GM12878 (cell line): ENCODE results near the gene STX10. TPM values are rescaled to one million over a fixed set of nuclear protein-coding genes. Genes with fewer than 3 reads are reported as not detected.

Source experiments
- ATAC-seq: fragments of 200-7000 bp; cut with Tn5 transposase; 3 replicates; pipeline ENCODE4 v1.9.1; 2020; ENCODE audit warnings: mild to moderate bottlenecking, moderate library complexity
- BruUV-seq: library from RNA; stranded (reverse); fragments of 400-500 nt; replicated peaks from 2 replicates; lab custom pipeline; 2021; lab: Mats Ljungman, UMichigan
- CTCF ChIA-PET: fragments of 300-600 bp; sonication (Branson Sonifier 250); formaldehyde crosslinking; extraction: SDS; loops from one replicate; lab custom pipeline; 2021; ENCODE audit warnings: inconsistent platforms; lab: Yijun Ruan, JAX
- POLR2A ChIA-PET: fragments of 350-600 bp; formaldehyde crosslinking; extraction: SDS; loops from one replicate; lab custom pipeline; 2021; ENCODE audit warnings: inconsistent platforms; lab: Charles Lee
- RAD21 ChIA-PET: fragments of 300-600 bp; sonication (Branson Sonifier 250); formaldehyde crosslinking; loops from one replicate; lab custom pipeline; 2023; ENCODE audit warnings: antibody characterized with exemption; ENCODE audit not compliant: unreplicated experiment; lab: Charles Lee
- SMC1A ChIA-PET: fragments of 300-600 bp; sonication (Branson Sonifier 250); formaldehyde crosslinking; loops from one replicate; lab custom pipeline; 2023; ENCODE audit not compliant: unreplicated experiment, uncharacterized antibody; lab: Charles Lee
- DNase-seq: peaks from one replicate; pipeline ENCODE4 v3.0.0-alpha.2; 2011; ENCODE audit warnings: low read depth, low spot score
- FAIRE-seq: peaks from 3 replicates; lab custom pipeline; 2011; peaks lifted over from hg19 to GRCh38; lab: Jason Lieb, UNC
- H2AFZ ChIP-seq: 2 replicates; pipeline ENCODE4 v1.6.0; 2011; ENCODE audit warnings: low read depth, low read length, control low read depth; ENCODE audit not compliant: control insufficient read depth
- H3K27ac ChIP-seq: 2 replicates; pipeline ENCODE4 v1.5.1; 2011; ENCODE audit warnings: control low read depth; ENCODE audit not compliant: control insufficient read depth, insufficient read depth
- H3K27me3 ChIP-seq, 2 experiments: replicated peaks in 1 of 2; 2 replicates each; pipeline versions ENCODE4 v1.6.0 to v1.6.1; 2011; ENCODE audit warnings: low read length in 1 of 2; ENCODE audit not compliant: control insufficient read depth in 2 of 2, insufficient read depth in 2 of 2
- H3K36me3 ChIP-seq, 2 experiments: 2 replicates each; pipeline ENCODE4 v1.5.1; 2011; ENCODE audit warnings: low read length in 1 of 2; ENCODE audit not compliant: control insufficient read depth in 2 of 2, insufficient read depth in 2 of 2
- H3K4me1 ChIP-seq: 2 replicates; pipeline ENCODE4 v1.6.1; 2011; ENCODE audit warnings: mild to moderate bottlenecking, low read length, moderate library complexity, mixed read lengths; ENCODE audit not compliant: control insufficient read depth, insufficient read depth
- H3K4me2 ChIP-seq: 2 replicates; pipeline ENCODE4 v1.6.0; 2011; ENCODE audit warnings: control low read depth; ENCODE audit not compliant: control insufficient read depth, insufficient read depth
- H3K4me3 ChIP-seq: fragments of 200-600 bp; sonication (generic); 2 replicates; pipeline ENCODE4 v1.5.1; 2016
- H3K79me2 ChIP-seq: 2 replicates; pipeline ENCODE4 v1.6.0; 2011; ENCODE audit warnings: low read length; ENCODE audit not compliant: control insufficient read depth, insufficient read depth
- H3K9ac ChIP-seq: 2 replicates; pipeline ENCODE4 v1.8.0; 2011; ENCODE audit warnings: low read length, control low read depth, mixed read lengths; ENCODE audit not compliant: control insufficient read depth, insufficient read depth
- H3K9me3 ChIP-seq: replicated peaks from 3 replicates; pipeline ENCODE4 v1.5.1; 2011; ENCODE audit warnings: mild to moderate bottlenecking, low read length; ENCODE audit not compliant: control insufficient read depth, insufficient read depth
- H4K20me1 ChIP-seq: 2 replicates; pipeline ENCODE4 v1.6.0; 2011; ENCODE audit not compliant: control insufficient read depth, insufficient read depth
- E2F4 ChIP-seq: IDR thresholded peaks from 2 replicates; pipeline ENCODE4 v1.6.1; 2012; ENCODE audit warnings: low read depth, low read length, improper control_type of control experiment
- ETV6 ChIP-seq, 2 experiments: fragments of 450-650 bp in 1 of 2; IDR thresholded peaks in 1 of 2; conservative IDR thresholded peaks in 1 of 2; 2 replicates each; pipeline ENCODE4 v1.6.1; 2014; ENCODE audit warnings: antibody characterized with exemption in 1 of 2, borderline replicate concordance in 1 of 2, low read depth in 1 of 2, mild to moderate bottlenecking in 1 of 2, moderate library complexity in 1 of 2
- HCFC1 ChIP-seq: fragments of 150-350 bp; IDR thresholded peaks from 2 replicates; pipeline ENCODE4 v1.6.1; 2014; ENCODE audit warnings: low read length
- KAT2A ChIP-seq: conservative IDR thresholded peaks from 2 replicates; pipeline ENCODE4 v1.6.1; 2011; ENCODE audit warnings: low read depth, low read length; ENCODE audit not compliant: control insufficient read depth
- KDM1A ChIP-seq: fragments of 200-600 bp; sonication (generic); IDR thresholded peaks from 2 replicates; pipeline ENCODE4 v1.6.1; 2016; ENCODE audit warnings: borderline replicate concordance
- MTA3 ChIP-seq: IDR thresholded peaks from 2 replicates; pipeline ENCODE4 v1.6.1; 2012; ENCODE audit warnings: low read length, inconsistent platforms, borderline replicate concordance
- MYC ChIP-seq: IDR thresholded peaks from 2 replicates; pipeline ENCODE4 v1.6.1; 2011; ENCODE audit warnings: mild to moderate bottlenecking, low read length, moderate library complexity, inconsistent platforms; ENCODE audit not compliant: insufficient read depth, insufficient replicate concordance, insufficient read length, severe bottlenecking
- PML ChIP-seq: IDR thresholded peaks from 2 replicates; pipeline ENCODE4 v1.6.1; 2012; ENCODE audit warnings: low read length, inconsistent platforms
- RCOR1 ChIP-seq: conservative IDR thresholded peaks from 2 replicates; pipeline ENCODE4 v1.6.1; 2012; ENCODE audit warnings: low read depth, low read length, improper control_type of control experiment
- REST ChIP-seq: IDR thresholded peaks from 2 replicates; pipeline ENCODE4 v1.6.1; 2012; ENCODE audit warnings: mild to moderate bottlenecking, low read depth, low read length
- ZNF274 ChIP-seq: IDR thresholded peaks from one replicate; pipeline ENCODE4 v1.8.0; 2011; ENCODE audit not compliant: insufficient read length, insufficient read depth
- ZNF687 ChIP-seq: fragments of 450-650 bp; IDR thresholded peaks from 2 replicates; pipeline ENCODE4 v1.6.1; 2017; ENCODE audit warnings: mild to moderate bottlenecking, moderate library complexity
- ZSCAN29 ChIP-seq: fragments of 450-650 bp; IDR thresholded peaks from 2 replicates; pipeline ENCODE4 v1.6.1; 2017; ENCODE audit warnings: mild to moderate bottlenecking, moderate library complexity
- ZZZ3 ChIP-seq: IDR thresholded peaks from 2 replicates; pipeline ENCODE4 v1.6.1; 2011; ENCODE audit warnings: low read depth; ENCODE audit not compliant: control insufficient read depth, insufficient read length
- WGBS: methylation state at CpG from one replicate; pipeline ENCODE4 v1.1.6; 2016; ENCODE audit warnings: low lambda C conversion rate; ENCODE audit not compliant: insufficient replicate concordance, insufficient coverage; ENCODE audit errors: missing lambda C conversion rate; 5-methylcytosine and 5-hydroxymethylcytosine counted together
- in situ Hi-C: fragments of 300-500 bp; cut with MboI; formaldehyde crosslinking; loops from 9 replicates; pipeline ENCODE4 v1.14.3; 2018; ENCODE audit warnings: mixed read lengths
- intact Hi-C: fragments of 100-400 bp; cut with micrococcal nuclease; formaldehyde crosslinking; loops from one replicate; pipeline ENCODE4 v1.14.2; 2022; ENCODE audit not compliant: unreplicated experiment
- polyA plus RNA-seq, 11 experiments: library from polyadenylated mRNA; depleted of rRNA in 4 of 11; unstranded in 6 of 11; stranded (reverse) in 5 of 11; fragments of >200 nt; fragmentation: Nextera tagmentation in 4 of 11; fragmentation: Illumina TruSeq in 1 of 11; extraction: Ambion mirVana in 4 of 11; extraction: Trizol in 1 of 11; gene quantifications; 1 replicate in 1 of 11; 2 replicates in 10 of 11; pipeline versions ENCODE4 v1.2.1 to v1.2.3, GENCODE V29; 2011 to 2016; ENCODE audit warnings: inconsistent platforms in 2 of 11, missing spikeins in 2 of 11, low read depth in 1 of 11
- total RNA-seq, 4 experiments: library from RNA; depleted of rRNA in 3 of 4; stranded (reverse); fragments of >200 nt in 3 of 4; fragmentation: Illumina TruSeq in 1 of 4; extraction: Trizol in 1 of 4; gene quantifications; 2 replicates each; pipeline versions ENCODE4 v1.2.1 to v1.2.3, GENCODE V29; 2013 to 2021

The STX10 gene
- total and polyA plus RNA-seq, 10 of the 15 experiments (the other 5 are each of a cell fraction or from before 2014, with no cell fraction given): 0.56 to 76.1 (median 47.6) TPM

- CTCF ChIA-PET: interaction anchor here (0.8 to 2.3 kb wide), 16 partner anchors 9 to 254 kb away, joined by 3 to 11 read pairs (median 3); partner anchors contain the start of gene NACC1
- DNase-seq (no peak), ATAC-seq (peak; percentile 27), FAIRE-seq (no peak)
- peaks cover 23% of the 10 kb centered on the region for H3K4me1 ChIP-seq
- in situ Hi-C loops (loop anchor here (10.0 to 25.0 kb wide), 3 partner anchors 690 to 1568 kb away; partner anchors contain the start of genes ACP5 and ZNF627), intact Hi-C loops (loop anchor here (2.0 to 10.0 kb wide), 5 partner anchors 37 to 850 kb away; partner anchors contain the start of genes LYL1 and RFX1)
- H3K9me3 ChIP-seq: no peaks in the 10 kb centered on the region
- no peaks in the 10 kb centered on the region; a peak in 2 of 4 replicates for H3K36me3 ChIP-seq
- H3K4me2 ChIP-seq: peak overlapping the region; percentile 91
- H3K27me3 ChIP-seq: no peaks in the 10 kb centered on the region
- H2AFZ ChIP-seq: no peak overlapping the region
- WGBS: under 1% methylated on average over 24 of the region's 24 CpGs
- H3K27ac ChIP-seq: peak overlapping the region; percentile 95
- no peaks in the 10 kb centered on the region for H4K20me1 ChIP-seq
- peak overlapping the region; percentile 90 for H3K9ac ChIP-seq
- H3K4me3 ChIP-seq: peak overlapping the region; percentile 99
- BruUV-seq: no TSS peak
- RAD21 ChIA-PET: interaction anchor here (0.6 to 4.7 kb wide), 14 partner anchors 9 to 691 kb away, joined by 3 to 39 read pairs (median 3); partner anchors contain the start of gene NACC1
- peaks cover 41% of the 10 kb centered on the region for H3K79me2 ChIP-seq
- SMC1A ChIA-PET: interaction anchor here (0.7 to 3.9 kb wide), 8 partner anchors 9 to 108 kb away, joined by 3 to 37 read pairs (median 4); partner anchors contain the start of gene NACC1
- POLR2A ChIA-PET: interaction anchor here (0.5 to 3.3 kb wide), 12 partner anchors 9 to 1230 kb away, joined by 3 to 20 read pairs (median 5); partner anchors contain the start of gene NACC1
- TF ChIP-seq RCOR1 (peak; percentile 53; the same call in 1 of the 2 replicates), KAT2A (no peak), HCFC1 (no peak), ZZZ3 (no peak), MTA3 (no peak), ZSCAN29 (no peak), ZNF274 (no peak), PML (no peak), KDM1A (no peak), ETV6 (conservative IDR thresholded peaks at IDR 0.05 in 1 of 2, IDR thresholded peaks at IDR 0.05 in 1 of 2; ENCODE audit: borderline replicate concordance in 1 of 2, low read depth in 1 of 2) (0 out of 4 replicates have a peak, but pooled peaks of 1 of the 2 experiments have one; percentile 49), ZNF687 (no peak; the same call in 1 of the 2 replicates), MYC (no peak), REST (no peak), E2F4 (no peak)
Observed at GRCh38 chr19:13154911-13155471, 4.8 kb upstream of the STX10 start.
